Measurements from ENCODE around the gene PLXNA4.

PLXNA4 gene

GRCh38 chr7:132466367-132466766 is 109.9 kb downstream of the PLXNA4 start:
- no peak for DNase-seq

DNA sequence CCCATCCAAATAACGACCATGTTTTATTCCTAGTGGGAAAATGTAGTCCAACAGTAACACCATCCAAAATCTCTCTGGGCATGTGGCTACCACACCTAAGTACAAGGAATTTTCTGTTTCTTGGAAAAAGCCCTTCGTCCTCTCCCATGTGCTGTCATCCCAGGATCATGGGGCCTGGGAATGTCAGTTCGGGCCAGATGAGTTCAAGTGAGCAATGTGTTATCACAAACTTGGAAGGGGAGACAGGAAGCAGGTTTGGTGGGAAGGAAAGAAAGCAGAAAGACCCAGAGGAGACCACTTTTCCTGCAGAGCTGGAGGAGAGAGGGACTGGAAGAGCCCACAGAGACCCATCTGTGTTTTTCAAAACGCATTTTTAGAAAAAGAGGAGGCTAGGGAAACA is 110.8 kb downstream of the PLXNA4 start:
- no peak for DNase-seq

DNA sequence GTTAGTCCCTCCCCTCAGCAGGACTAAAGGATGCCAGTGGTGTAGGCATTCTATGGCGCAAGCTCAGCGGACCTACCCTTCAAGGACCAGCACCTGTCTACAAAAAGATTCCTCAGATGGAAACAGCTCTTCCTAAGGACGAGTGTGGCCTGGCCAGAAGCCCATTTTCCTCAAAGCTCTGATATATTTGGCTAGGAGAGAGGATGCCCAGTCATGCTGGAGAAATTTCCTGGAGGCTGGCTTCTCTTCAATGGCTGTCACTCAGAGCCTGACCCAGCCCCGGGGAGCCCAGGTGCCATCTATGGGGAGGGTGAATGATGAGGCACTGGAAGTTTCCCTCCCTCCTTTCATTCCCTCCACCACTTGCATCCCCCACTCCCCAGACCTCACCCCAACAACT is 111.5 kb downstream of the PLXNA4 start:
- no peak for DNase-seq

- DNase-seq = no peak
Observed at GRCh38 chr7:132463922-132464321, 112.3 kb downstream of the PLXNA4 start.

DNA sequence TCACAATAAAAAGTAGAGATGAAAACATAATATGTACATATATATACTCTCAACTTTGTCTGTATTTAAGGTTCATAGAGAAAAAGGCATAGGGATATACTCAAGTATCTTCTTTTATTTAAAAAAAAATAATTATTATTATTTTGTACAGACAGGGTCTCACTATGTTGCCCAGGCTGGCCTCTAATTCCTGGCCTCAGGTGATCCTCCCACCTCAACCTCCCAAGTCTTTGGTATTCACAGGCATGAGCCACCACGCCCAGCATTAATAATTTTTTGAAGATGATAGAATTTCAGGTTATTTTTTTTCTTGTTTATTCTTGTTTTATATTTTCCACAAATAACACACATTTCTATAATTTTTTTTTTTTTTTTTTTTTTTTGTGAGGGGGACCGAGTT is 113.8 kb downstream of the PLXNA4 start:
- no peak for DNase-seq

GRCh38 chr7:132461032-132461592 is 115.2 kb downstream of the PLXNA4 start:
- peak in 1 of 5 donors; percentile 38 for DNase-seq

- no peak for DNase-seq
Observed at GRCh38 chr7:132458729-132459128, 117.5 kb downstream of the PLXNA4 start.

- no peak for DNase-seq
Observed at GRCh38 chr7:132457658-132458057, 118.6 kb downstream of the PLXNA4 start.

GRCh38 chr7:132456418-132456817 is 119.9 kb downstream of the PLXNA4 start:
- DNase-seq = no peak

DNA sequence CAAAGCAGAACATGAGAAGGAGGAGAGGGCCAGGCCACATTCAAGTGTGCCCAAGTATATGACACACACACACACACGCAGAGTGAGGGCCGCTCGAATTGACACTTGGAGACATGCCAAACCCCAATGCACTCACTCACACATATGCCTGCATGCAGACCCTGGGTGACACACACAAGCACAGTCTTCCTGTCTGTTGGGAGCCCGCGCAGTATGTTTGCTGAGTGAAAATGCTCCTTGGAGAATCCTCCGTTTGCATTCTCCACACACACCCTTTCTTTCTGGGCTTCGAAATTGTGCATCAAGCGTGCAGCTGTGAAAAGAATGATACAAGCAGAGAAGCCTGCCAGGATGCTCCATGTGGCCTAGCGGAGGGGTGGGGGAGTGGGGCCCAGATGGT is 120.9 kb downstream of the PLXNA4 start:
- DNase-seq = no peak

DNA sequence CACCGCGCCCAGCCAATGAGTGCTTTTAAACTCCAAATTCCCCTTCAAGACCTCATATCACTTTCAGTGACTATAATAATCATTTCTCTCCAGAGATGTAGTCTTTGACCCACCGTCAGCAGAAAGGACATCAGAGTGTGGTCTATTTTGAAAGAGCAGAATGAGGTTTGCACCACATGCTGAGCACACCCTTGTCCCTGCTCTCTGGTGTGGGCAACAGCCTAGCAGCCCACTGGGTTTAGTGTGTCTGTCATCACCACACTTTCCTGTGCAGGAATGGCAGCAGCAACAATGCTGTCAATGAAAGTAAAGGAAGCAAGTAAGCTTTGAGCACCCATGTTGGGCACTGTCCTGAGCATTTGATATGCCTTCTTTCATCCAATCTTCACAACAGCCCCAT is 122.4 kb downstream of the PLXNA4 start:
- no peak for DNase-seq

DNA sequence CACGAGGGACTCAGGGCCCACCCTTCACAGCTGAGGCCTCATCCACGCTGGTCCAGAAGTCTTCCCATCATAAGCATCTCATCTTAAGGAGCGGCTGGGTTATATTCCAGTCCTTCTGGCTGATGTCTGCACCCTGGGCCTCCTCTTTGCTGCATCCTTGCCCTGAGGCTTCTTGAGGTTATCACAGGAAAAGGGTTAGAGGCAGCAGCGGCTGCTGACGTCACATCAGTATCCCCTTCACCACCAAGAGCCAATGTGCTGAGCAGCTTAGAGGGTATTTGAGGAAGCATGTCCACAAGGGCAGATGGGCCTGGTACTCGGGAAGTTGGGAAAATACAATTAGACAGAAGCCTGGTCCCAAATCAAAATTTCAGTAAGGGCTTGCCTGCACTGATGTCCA is 125.1 kb downstream of the PLXNA4 start:
- DNase-seq = peak in 1 of 5 donors; percentile 36

- DNase-seq = no peak
Observed at GRCh38 chr7:132450696-132451095, 125.6 kb downstream of the PLXNA4 start.

DNA sequence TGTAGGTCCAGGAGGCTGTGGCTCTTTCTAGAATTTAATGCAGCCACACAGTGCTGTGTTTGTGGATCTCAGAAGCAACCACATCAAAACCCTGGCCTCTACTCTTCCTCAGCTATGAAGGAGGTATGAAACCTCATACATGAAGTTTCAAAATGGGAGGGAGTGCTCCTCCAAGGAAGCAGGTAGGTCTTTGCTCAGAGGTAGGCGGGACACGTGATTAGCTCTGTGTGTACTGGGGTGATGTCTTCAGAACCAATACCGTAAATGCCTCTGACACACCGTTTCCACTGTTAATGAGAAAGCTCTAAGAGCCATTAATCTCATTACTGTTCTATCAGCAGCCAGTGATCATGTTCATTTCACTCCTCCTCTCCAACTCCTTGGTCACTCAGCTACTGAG is 126.1 kb downstream of the PLXNA4 start:
- DNase-seq = no peak

- no peak for DNase-seq
Observed at GRCh38 chr7:132446666-132447278, 129.5 kb downstream of the PLXNA4 start.

DNA sequence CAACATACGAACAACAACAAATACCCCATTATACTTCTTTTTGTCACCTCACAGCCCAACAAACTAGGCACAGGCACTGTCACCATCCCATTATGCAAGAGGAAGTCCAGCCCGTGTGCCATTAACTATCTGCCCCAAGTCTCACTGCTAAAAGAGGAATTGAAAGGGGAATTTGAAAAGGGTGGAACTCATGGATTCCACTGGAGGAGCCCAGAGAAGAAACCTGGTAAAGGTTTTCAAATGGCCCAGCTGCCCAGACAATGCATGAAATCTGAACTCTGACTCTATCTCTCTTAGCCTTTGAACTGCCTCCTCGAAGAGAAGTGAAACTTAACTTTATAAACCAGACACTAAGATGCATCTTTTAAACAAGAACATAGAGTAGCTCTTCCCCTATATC is 130.0 kb downstream of the PLXNA4 start:
- no peak for DNase-seq

GRCh38 chr7:132443761-132444520 is 132.3 kb downstream of the PLXNA4 start:
- DNase-seq = no peak

DNA sequence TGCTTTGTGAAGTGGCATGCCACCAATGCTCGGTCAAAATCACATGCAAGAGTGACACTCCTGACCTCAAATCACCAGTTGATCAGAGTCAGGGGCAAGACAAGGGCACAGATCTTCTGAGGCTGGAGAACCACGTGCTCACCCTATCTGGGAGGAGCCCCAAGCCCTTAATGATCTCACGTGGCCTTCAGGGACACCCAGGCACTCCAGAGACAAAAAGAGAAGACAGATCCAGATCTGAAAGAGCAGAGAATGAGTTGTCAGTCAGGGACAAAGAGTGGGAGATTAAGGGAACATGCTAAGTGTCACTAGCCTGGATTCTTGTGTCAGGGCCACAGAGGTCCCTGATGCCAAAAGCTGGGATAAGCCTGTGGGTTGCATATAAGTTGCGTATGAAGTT is 134.3 kb downstream of the PLXNA4 start:
- no peak for DNase-seq

DNA sequence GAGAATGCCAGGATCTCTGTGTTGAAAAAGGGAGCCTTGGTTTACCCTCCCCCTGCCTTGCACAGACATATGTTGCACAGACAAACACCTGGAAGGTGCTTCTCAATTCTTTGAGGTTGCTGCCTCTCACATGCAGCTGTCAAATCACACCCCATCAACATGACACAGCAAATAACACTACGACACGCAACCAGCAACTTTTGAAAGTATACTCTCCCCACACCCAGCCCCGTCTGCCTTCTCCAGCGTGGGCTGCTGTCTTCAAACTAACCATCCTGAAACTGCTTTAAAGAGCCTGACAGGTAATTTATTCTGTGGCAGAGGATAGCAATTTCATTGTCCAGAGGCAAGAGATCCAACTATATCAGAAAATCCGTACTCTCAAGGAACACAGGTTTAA is 136.1 kb downstream of the PLXNA4 start:
- DNase-seq = no peak

- DNase-seq = no peak
Observed at GRCh38 chr7:132438926-132439325, 137.3 kb downstream of the PLXNA4 start.

DNA sequence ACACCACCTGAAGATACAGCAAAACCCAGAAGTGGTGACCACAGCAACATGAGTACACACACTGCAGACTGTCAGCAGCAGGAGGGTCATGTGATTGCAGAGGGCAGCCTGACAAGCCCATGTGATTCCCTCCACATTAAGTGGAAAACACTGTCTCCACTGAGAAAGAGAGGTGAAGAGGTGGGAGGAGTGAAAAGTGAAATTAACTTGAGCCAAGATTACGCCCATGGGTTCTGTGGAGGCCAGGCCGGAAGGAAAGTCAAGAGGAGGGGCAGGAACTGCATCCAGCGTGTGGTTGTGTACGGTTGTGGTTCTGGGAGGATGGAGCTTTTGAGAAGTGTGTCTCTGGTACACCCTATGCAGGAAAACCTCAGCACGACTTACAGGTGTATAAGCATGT is 138.5 kb downstream of the PLXNA4 start:
- DNase-seq = peak in 1 of 5 donors; percentile 57

DNA sequence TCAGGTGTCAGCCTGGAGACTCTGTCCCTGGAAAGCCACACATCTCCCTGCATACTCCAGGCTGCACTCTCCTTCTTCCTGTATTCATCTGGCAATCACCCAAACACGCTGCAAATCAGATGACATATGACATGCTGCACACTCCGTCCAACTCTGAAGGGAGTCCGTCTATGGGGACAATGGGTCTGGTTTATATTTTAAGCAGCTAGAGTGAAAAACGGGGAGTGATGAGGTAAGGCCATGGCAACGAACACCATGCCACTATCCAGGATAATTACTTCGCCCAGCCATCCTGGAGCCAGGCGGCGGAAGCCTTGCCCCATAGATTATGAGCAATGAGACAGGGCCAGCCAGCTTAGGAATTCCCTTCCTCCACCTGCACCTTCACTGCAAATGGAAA is 140.1 kb downstream of the PLXNA4 start:
- no peak for DNase-seq

- no peak for DNase-seq
Observed at GRCh38 chr7:132435016-132435990, 141.0 kb downstream of the PLXNA4 start.

Measured in T-helper 1 cell (primary cell).